Measurements from ENCODE around the gene GYPC.

GYPC gene

DNA sequence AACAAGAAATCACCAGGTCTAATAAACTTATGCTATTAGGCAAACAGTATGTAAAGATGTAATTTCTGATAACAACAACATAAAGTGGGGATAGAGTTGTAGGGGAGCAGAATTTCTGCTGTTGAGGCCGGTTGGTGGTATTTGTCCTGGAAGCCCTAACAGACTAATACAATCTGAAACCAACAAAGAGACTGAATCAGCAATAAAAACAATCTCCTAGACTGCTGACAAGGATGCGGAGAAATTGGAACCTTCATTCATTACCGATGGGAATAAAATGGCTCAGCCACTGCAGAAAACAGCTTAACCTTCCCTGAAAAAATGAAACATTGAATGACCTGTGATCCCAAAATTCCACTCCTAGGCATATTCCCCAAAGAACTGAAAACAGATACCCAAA is 88.7 kb downstream of the GYPC start:
- Mint-ChIP-seq H3K4me1 (no peaks in the 10 kb centered on the region), H3K4me3 (no peak overlapping the region), H3K36me3 (no peaks in the 10 kb centered on the region), H3K27me3 (peaks cover 12% of the 10 kb centered on the region), H3K9me3 (peaks cover 7% of the 10 kb centered on the region), H3K27ac (no peak overlapping the region)
- ATAC-seq = no peak
